ENCODE results near the gene PLEKHH1.
A peak's percentile ranks its signal among the peaks of the same experiment; 100 is the strongest.

PLEKHH1 gene

DNA sequence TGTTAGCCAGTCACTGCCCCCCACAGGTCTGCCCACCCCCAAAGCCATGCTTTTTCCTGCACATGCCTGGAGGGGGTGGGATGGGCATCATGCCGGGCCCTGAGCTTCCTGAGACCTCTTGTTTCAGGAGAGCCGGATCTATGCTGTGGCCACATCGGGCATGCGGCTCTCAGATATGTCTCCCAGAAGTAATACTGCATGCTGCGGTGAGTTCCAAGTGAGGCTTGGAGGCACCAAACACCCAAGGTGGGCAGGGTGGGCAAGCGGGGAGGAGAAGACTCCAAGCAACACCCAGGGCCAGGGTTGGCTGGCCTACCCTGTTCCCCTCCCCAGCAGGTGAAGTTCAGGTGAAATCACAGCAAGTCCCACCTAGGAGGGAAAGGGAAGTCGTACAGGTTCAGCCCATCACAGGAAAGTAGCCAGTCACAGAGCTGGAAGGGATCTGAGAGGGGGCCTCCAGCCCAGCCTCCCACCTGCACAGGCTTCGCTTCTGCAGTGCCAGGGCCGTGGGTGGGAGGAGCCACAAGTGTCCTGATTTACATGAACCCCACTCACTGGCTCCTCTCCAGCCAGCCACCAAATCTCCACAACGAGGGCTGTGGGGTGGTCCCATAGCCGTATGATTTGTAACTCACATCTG, 36.0 kb downstream of the PLEKHH1 start:
- no peak for DNase-seq

DNA sequence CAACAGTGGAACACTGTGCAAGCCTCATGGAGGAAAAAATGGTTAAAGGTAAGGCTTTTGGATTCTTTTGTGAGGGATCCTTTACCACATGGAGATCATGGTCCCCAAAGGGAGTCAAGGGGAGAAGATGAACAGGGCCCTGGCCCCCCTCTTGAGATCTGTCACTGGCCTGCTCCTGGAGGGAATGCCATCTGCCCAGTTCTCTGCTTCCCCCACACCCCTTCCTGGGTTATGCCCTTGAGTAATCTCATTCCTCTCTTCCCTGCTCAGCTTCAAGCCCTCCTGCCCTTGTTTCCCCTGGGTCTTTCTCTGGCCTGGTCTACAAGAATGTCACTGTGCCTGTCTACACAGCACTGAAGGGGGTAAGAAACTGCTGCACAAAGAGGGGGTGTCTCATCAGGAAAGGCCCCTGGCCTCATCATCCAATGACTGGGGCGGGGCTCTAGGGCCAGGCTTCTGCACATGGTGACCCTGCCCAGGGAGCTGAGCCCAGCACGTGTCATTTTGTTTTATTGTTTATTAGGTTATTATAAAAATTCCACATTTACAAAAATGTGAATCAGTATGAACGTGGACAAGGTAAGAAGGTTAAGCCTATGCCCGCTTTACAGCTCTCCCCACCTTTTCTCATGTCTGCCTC, 36.7 kb downstream of the PLEKHH1 start:
- no peak for DNase-seq

DNA sequence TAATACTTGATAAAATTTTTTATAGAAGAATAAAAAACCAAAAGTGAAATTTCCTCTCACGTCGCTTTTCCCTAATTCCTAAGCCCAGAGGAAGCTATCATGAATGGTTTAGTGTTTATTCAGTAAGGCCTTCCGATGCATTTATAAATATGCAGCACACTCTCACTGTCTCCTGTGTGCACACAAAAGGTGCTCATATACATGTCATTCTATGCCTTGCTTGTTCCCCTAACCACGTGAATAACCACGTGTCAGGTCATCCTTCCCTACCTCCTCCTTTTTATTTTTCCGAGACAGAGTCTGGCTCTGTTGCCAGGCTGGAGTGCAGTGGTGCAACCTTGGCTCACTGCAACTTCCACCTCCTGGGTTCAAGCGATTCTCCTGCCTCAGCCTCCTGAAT, 37.4 kb downstream of the PLEKHH1 start:
- no peak for DNase-seq

DNA sequence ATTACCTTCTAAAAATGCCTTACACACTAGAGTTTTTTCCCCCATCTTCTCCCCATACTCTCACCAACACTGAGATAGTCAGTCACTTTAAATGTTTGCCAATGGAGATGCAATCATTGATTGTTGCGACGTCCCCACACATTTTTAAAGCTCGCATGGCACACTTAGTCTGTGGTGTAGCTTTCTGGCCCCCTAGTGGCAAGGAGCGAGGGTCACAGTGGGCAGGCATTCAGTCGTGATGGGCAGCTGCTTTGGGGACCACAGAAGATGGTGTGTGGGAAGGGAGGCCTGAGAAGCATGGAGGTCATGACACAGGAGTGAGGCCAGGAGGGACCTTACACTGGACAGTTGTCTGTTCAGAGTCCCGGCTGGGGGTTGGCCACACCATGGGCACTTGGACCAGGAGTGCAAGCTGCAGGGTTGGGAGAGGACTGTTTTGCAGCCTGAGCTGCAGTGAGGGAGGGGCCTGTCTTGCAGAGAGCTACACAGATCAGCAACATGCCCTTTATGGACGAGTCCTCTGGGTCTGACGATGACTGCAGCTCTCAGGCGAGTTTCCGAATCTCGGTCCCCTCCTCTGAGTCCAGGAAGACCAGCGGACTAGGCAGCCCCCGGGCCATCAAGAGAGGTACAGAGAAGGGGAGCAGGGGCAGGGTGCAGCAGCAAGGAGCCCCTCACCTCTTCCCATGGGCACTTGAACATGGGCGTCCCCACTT, 38.3 kb downstream of the PLEKHH1 start:
- peak; percentile 55 for DNase-seq

DNA sequence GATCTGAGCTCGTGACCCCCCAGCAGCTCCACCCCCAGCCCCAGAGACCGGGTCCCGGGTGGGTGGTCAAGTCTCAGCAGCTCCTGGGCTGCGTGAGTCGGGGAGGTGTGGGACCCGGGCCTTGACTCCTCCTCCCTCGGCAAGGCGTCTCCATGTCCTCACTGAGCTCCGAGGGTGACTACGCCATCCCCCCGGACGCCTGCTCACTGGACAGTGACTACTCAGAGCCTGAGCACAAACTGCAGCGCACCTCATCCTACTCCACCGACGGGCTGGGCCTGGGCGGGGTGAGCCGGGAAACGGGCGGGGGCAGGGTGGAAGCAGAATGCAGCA, 38.9 kb downstream of the PLEKHH1 start:
- no peak for DNase-seq

DNA sequence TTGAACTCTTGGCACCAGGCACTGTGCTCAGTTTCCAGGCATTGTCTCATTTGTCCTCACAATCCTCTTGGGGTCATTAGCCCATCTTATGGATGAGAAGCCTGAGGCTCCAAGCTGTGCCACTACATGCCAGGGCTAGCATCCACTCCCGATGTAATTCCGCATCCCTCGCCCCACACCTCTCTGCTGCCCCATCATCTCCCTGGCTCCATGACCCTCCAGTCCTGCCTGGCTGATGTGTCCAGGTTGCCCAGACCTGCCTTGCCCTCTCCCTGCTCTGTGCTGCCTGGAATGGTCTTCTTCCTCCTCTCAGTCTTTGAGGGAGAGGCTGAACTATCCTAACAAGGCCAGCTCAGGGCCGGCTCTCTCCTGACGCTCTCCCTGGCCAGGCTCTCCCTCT, 39.5 kb downstream of the PLEKHH1 start:
- no peak for DNase-seq

DNA sequence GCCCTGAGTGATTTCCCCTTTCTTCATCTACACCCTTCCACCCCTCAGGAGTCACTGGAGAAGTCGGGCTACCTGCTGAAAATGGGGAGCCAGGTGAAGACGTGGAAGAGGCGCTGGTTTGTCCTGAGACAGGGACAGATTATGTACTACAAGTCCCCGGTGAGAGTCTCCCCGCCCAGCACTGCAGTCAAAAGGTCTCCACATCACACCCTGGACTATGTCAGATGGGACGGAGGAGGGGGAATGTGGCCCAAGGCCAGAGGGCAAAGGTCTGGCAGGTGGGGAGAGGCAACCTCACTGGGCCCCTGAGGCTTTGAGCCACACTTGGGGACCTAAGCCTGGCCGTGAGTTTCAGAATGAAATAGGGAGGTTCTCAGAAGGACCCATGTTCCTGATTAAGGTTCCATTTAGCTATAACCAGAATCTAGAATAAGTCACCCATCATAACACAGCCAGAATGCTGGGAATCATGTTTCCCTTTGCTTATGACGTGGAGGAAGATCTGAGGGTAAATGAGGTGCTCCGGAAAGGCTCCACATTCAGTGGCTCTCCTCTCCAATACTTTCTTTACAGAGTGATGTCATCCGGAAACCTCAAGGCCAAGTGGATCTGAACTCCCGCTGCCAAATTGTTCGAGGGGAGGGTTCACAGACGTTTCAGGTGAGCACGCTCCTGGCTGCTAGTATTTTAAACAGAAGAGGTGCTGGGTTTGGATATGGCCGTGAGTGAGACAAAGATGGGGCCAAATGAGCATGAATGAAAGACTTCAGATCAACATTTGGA, 40.3 kb downstream of the PLEKHH1 start:
- no peak for DNase-seq

DNA sequence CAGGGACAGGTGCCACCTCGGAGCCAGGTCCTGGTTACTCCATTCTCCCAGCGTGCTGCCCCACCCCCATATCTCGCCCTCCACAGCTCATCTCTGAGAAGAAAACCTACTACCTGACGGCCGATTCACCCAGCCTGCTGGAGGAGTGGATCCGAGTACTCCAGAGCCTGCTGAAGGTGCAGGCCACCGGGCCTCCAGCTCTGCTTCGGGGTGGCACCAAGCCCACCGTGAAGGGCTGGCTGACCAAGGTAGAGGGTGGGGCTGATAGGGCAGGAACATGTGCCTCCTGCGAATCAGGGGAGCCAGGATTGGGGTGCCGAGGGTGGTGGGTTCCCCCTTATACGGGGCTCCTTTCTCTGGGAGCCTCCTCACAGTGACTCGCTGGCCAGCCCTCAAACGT, 41.1 kb downstream of the PLEKHH1 start:
- no peak for DNase-seq

DNA sequence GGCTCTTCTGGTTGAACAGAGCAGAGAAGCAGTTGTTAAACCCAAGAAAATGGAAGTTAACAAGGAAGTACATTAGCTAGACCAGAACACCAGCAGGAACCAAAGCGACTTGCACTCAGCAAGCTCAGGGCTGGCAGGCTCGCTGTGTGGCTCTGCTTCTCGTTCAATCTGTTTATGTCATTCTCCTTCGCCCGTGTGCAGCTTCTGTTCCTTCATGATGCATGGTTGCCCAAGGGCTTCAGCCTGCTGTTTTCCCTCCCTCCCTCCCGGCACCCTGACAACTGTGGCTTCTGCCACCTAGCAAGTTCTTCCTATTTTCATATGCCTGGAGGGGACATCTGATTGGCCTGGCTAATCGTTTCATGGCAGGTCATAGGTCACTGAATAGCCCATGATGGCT, 41.7 kb downstream of the PLEKHH1 start:
- DNase-seq: no peak

DNA sequence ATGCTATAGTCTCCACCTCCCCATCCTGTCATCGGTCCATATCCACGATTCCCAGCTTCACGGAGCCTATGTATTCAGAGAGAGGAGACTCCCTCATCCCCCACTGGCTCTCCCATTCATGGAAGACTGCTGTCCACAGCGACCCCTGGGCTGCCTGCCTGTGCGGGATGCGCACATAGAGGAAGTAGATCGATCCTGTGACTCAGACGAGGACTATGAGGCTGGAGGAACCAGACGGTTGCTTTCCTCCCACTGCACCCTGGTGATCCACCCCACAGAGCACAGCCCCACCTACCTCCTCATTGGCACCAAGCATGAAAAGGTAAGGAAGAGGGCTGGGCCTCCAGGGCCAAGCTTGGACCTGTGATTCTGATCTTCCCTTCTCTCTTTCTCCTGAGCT, 42.6 kb downstream of the PLEKHH1 start:
- no peak for DNase-seq

DNA sequence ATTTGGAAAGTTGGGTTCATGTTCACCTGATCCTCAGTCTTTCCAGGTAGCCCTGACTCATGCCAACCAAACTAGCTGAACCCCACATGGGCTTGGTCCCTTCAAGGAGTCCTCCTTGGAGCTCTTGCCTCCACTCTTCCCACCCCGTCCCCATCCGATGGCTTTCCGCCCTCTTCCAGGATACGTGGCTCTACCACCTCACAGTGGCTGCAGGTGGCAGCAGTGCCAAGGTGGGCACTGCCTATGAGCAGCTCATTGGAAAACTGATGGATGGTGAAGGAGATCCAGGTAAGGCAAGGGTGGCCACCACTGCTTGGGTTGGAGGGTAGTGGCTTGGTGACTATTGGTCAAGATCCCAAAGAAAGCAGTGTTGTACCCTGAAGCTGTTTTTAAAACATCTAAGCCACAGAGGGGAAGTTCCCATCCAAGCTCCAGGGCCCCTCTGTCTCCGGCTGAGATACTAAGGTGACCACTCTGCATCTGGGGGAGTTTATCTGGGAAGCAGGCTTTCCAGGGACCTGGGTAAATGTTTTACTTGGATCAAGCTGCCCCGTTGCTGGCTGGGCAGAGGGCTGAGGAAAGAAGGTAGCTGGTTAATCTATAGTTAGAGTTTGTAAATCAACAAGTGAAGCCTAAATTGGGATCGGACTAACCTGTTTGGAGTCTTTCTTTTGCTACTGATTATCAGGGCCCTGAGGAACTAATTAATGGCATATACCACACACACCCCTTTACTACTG, 43.3 kb downstream of the PLEKHH1 start:
- no peak for DNase-seq

DNA sequence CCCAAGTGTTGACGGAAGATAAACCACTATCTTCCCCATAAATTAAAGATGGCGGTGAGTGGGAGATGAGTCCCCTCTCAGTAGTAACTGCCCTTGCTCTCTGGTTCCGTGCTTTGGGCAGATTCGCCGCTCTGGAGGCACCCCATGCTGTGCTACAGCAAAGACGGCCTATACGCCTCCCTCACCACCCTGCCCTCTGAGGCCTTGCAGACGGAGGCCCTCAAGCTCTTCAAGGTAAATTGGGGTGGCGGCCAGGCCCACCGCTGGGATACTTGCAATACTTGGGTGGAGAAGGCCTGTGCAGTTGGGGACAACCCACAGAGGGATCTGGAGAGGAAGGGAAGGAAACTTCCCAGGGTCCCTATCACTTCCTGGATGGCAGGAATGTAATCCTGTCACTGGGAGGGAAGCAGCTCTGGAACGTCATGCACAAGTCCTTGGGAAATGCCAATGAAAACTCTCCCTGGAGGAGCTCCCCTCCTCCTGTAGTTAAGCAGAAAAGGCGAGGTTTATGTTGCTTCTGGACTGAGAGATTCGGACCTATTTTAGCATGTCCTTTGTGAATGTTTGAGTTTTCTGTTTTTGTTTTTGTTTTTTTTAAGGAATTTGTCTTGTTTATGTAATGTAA, 44.2 kb downstream of the PLEKHH1 start:
- no peak for DNase-seq

DNA sequence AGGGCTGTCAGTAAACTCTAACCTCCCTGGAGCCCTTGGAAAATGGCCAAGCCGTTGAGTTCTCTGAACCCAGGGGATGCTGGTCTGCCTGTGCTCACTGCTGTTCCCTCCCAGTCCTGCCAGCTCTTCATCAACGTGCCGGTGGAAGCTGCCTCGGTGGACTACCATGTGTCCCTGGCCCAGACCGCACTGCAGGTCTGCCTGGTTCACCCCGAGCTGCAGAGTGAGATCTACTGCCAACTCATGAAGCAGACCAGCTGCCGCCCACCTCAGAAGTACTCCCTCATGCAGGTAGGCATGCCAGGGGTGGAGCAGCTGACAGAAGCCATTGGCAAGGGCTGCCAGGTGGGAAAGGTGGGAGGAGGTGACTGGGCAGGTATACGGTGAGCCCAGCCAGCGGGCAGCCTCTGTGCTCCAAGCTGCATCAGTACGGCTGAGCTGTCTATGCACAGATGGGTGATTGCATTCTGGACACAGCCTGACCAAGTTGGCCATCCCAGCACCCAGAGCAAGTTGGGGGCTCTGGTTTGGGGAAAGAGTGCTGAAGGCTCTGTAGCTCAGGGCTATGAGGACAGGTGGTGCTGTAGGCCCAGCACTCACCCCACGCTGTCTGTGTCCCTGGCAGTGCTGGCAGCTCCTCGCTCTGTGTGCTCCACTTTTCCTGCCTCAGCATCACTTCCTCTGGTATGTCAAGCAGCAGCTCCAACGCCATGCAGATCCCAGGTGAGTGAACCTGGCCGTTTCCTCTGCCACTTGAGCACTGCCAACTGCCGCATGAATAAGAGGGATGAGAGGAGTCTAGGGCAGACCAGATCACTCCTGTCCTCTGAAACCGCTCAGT, 45.0 kb downstream of the PLEKHH1 start:
- DNase-seq: no peak

DNA sequence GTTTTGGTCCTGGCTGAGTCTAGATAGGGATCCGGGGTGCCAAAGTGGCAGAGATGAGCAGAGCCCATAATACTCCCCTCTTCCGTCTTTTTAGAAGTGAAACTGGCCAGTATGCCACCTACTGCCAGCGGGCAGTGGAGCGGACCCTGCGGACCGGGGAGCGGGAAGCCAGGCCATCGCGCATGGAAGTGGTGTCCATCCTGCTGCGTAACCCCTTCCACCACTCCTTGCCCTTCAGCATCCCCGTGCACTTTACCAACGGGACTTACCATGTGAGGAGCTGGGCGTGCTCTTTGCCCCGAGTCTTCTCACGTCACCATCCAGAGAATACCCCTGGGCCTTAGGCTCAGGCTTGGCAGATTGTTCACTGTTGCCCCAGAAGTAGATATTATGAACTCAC, 46.0 kb downstream of the PLEKHH1 start:
- DNase-seq: no peak

DNA sequence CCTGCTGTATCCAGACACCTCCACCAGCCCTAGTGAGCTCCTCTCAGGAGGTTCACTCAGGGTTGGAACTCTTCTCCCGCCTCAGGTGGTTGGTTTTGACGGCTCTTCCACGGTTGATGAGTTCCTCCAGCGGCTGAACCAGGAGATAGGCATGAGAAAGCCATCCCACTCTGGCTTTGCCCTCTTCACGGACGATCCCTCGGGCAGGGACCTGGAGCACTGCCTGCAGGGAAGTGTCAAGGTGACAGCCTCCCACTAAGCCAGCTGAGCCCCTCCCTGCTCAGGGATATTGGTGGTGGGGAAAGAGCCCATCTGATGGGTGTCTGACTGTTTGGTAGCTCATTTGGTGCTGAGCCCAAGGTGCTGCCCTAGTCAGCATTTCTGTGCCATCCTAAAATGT, 46.5 kb downstream of the PLEKHH1 start:
- DNase-seq: no peak

DNA sequence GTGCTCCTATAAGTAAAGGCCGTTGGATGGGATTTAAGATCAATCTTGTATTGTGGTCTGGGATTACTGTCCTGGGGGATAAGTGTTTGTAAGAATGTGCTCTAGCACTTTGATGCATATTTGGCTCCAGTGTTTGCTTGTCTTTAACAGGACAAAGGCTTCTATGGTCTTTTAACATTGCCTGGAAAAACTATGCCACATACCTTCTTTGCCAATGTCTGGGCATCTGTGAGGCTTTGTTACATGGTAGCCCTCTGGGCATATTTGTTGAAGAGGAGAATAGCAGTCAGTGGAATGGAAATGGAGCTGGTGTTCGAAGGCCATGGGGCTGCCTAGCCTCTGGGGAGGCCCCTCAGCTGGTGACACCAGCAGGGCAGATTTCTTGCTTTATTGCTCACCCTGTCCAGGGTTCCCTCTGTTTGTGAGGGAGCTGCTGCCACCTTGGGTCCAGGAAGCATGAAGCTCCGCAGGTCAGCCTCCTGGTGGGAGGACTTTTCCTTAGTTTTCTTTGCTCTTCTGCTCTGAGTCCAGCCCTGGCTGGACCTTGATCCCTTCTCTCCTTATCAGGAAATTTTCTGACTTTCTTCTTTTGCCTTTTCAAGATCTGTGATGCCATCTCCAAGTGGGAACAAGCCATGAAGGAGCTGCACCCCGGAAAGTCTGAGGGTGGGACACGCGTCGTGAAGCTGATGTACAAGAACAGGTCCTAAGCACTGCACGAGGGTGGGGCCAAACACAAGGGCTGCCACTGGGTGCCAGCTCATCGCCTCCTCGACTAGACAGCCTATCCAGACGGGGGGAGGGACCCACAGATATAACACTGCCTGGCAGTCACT, 47.5 kb downstream of the PLEKHH1 start:
- no peak for DNase-seq

DNA sequence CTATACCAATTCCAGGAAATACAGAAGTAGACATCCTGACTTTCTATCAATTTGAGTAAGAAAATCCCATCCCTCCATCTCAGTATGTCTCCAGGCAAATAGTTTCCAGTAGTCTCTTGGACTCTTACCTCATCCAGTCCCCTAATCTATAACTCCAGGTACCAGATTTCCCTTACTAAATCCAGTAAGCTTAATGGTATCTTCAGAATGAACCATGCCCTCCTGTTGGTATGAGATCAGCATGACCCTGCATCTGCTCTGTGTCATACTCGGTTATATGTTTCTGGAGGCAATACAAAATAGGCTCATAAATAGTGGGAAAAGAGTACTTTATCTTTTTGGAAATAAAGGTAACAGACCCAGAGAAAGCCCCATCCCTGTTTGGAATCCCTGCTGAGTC, 48.6 kb downstream of the PLEKHH1 start:
- DNase-seq: no peak

DNA sequence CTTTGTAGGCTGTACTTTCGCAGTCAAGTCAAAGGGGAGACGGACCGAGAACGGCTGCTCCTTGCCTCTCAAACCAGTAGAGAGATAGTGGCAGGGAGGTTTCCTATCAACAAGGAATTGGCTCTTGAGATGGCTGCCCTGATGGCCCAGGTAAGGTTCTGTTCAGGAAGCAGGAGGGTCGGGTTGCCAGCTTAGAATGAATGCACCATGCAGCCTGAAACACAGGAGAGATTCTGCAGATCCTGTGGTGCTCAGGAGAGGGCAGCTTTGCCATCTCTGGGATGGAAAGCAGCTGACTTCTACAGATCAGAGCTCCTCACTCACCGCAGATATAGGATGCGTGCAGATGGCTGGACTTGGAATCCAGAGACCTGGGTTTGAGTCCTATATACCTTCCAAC, 49.0 kb downstream of the PLEKHH1 start:
- DNase-seq: no peak

DNA sequence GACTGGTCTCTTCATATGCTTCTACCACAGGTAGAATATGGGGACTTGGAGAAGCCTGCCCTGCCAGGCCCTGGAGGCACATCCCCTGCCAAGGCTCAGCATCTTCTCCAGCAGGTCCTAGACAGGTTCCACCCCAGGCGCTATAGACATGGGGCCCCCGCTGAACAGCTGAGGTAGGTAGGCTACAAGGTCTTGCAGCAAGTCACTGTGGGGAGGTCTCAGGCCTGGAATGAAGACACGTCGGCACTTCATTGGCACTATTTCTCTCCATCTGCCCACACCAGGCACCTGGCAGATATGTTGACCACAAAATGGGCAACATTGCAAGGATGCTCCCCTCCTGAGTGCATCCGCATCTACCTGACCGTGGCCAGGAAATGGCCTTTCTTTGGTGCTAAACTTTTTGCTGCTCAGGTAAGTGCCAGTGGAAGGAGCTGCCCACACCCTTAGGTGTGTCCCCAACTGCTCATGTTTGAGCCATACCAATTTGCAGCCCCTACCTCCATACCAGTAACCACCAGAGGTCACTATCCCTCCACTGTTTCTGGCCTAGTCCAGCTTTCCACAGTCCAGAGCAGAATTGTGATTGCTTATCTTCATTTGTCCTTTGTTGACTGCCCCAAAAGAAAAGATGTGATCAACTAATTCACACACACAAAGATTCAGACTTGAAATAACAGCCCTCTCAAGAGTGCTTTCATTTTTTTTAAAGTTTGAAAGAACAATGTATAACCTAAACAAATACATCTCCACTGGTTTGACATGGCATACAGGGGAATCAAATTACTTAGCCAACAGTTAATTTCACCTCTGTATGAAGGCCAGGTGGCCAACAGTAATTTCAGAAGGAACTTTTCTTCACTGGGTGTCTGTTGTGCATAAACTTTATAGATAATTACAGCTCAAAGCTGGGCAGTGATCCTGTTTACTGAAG, 50.9 kb downstream of the PLEKHH1 start:
- DNase-seq: peak; percentile 10
